CD14-positive monocyte (primary cell): Measurements from ENCODE around the gene BAHCC1. TPM values are rescaled to one million over a fixed set of nuclear protein-coding genes. Genes with fewer than 3 reads are reported as not detected.

Experiments used
- DNase-seq, 3 donors: peaks; one replicate each; pipeline ENCODE4 v3.0.0-alpha.2; 2011 to 2022
- H2AFZ ChIP-seq: 2 replicates; pipeline ENCODE4 v1.6.0; 2012; ENCODE audit warnings: mild to moderate bottlenecking, low read depth, low read length, inconsistent platforms; ENCODE audit not compliant: insufficient read depth, poor library complexity, severe bottlenecking
- H3K27ac ChIP-seq, 2 donors: 1 replicate in 1 of 2; 2 replicates in 1 of 2; pipeline ENCODE4 v1.5.1; 2012 to 2013; ENCODE audit warnings: low read length in 2 of 2, control low read depth in 1 of 2, inconsistent platforms in 1 of 2, low read depth in 1 of 2, mild to moderate bottlenecking in 1 of 2
- H3K27me3 ChIP-seq, 2 donors: one replicate each; pipeline versions ENCODE4 v1.6.0 to v1.6.1; 2011 to 2013; ENCODE audit warnings: low read length in 2 of 2; ENCODE audit not compliant: control insufficient read depth in 2 of 2, insufficient read depth in 2 of 2
- H3K36me3 ChIP-seq, 2 donors: replicated peaks in 1 of 2; 1 replicate in 1 of 2; 2 replicates in 1 of 2; pipeline versions ENCODE4 v1.5.1 to v1.6.1; 2012 to 2013; ENCODE audit warnings: low read length in 2 of 2, control low read depth in 1 of 2, inconsistent platforms in 1 of 2, mild to moderate bottlenecking in 1 of 2; ENCODE audit not compliant: insufficient read depth in 2 of 2, control insufficient read depth in 1 of 2
- H3K4me1 ChIP-seq, 2 donors: 1 replicate in 1 of 2; 2 replicates in 1 of 2; pipeline versions ENCODE4 v1.5.1 to v1.6.1; 2012 to 2013; ENCODE audit warnings: low read length in 2 of 2, control low read depth in 1 of 2, inconsistent platforms in 1 of 2, mild to moderate bottlenecking in 1 of 2, moderate library complexity in 1 of 2; ENCODE audit not compliant: insufficient read depth in 2 of 2, control insufficient read depth in 1 of 2
- H3K4me2 ChIP-seq: replicated peaks from 2 replicates; pipeline ENCODE3; 2012; ENCODE audit warnings: low read length, moderate library complexity, mild to moderate bottlenecking; ENCODE audit not compliant: poor library complexity, severe bottlenecking; ENCODE audit errors: extremely low read depth
- H3K4me3 ChIP-seq, 3 experiments: fragments of 200-600 bp in 1 of 3; sonication (generic) in 1 of 3; replicated peaks in 1 of 3; 1 replicate in 2 of 3; 2 replicates in 1 of 3; pipeline ENCODE4 v1.5.1; 2011 to 2013; ENCODE audit warnings: low read length in 3 of 3, mild to moderate bottlenecking in 3 of 3, control low read depth in 2 of 3, low read depth in 2 of 3, inconsistent platforms in 1 of 3, moderate library complexity in 1 of 3
- H3K79me2 ChIP-seq: 2 replicates; pipeline ENCODE4 v1.6.0; 2012; ENCODE audit warnings: mild to moderate bottlenecking, control low read depth, inconsistent platforms, low read length, moderate library complexity; ENCODE audit not compliant: insufficient read depth
- H3K9ac ChIP-seq: 2 replicates; pipeline ENCODE4 v1.6.0; 2017; ENCODE audit warnings: low read length, mild to moderate bottlenecking; ENCODE audit not compliant: insufficient read depth, poor library complexity, severe bottlenecking
- H3K9me3 ChIP-seq, 2 donors: replicated peaks in 1 of 2; 1 replicate in 1 of 2; 2 replicates in 1 of 2; pipeline versions ENCODE4 v1.5.1 to v1.6.1; 2012 to 2013; ENCODE audit warnings: low read length in 2 of 2, control low read depth in 1 of 2; ENCODE audit not compliant: control insufficient read depth in 1 of 2, insufficient read depth in 1 of 2
- H4K20me1 ChIP-seq: 2 replicates; pipeline ENCODE4 v1.6.0; 2012; ENCODE audit warnings: mild to moderate bottlenecking, low read length, control low read depth, moderate library complexity; ENCODE audit not compliant: insufficient read depth
- H3K27ac Mint-ChIP-seq, 7 donors: one replicate each; pipeline ENCODE4 v1.8.0; 2020; ENCODE audit warnings: mild to moderate bottlenecking in 7 of 7, mixed read lengths in 7 of 7, moderate library complexity in 6 of 7, inconsistent platforms in 2 of 7
- H3K27me3 Mint-ChIP-seq, 3 donors: one replicate each; pipeline ENCODE4 v1.8.0; 2021 to 2022; ENCODE audit warnings: low read depth in 3 of 3, mild to moderate bottlenecking in 3 of 3, mixed read lengths in 3 of 3, moderate library complexity in 3 of 3, inconsistent platforms in 1 of 3
- H3K36me3 Mint-ChIP-seq, 2 donors: one replicate each; pipeline ENCODE4 v1.8.0; 2020; ENCODE audit warnings: mixed read lengths in 2 of 2, inconsistent platforms in 1 of 2, mild to moderate bottlenecking in 1 of 2
- H3K4me1 Mint-ChIP-seq: one replicate; pipeline ENCODE4 v1.8.0; 2020; ENCODE audit warnings: mild to moderate bottlenecking, mixed read lengths
- H3K4me3 Mint-ChIP-seq, 2 donors: one replicate each; pipeline ENCODE4 v1.8.0; 2020; ENCODE audit warnings: mild to moderate bottlenecking in 2 of 2, mixed read lengths in 2 of 2, moderate library complexity in 1 of 2
- H3K9me3 Mint-ChIP-seq, 7 donors: one replicate each; pipeline ENCODE4 v1.8.0; 2020 to 2022; ENCODE audit warnings: mixed read lengths in 7 of 7, mild to moderate bottlenecking in 6 of 7, moderate library complexity in 6 of 7, inconsistent platforms in 2 of 7
- WGBS: methylation state at CpG from one replicate; pipeline ENCODE4 v1.1.5; 2013; ENCODE audit warnings: missing lambda C conversion rate; ENCODE audit not compliant: insufficient coverage; 5-methylcytosine and 5-hydroxymethylcytosine counted together
- intact Hi-C, 2 donors: fragments of 100-400 bp; cut with micrococcal nuclease; formaldehyde crosslinking; loops; one replicate each; pipeline versions ENCODE4 v1.15.0 to v1.15.1; 2023
- polyA plus RNA-seq, 3 donors: library from polyadenylated mRNA; depleted of rRNA in 1 of 3; unstranded in 2 of 3; stranded (reverse) in 1 of 3; fragments of 300-500 nt in 2 of 3; fragments of >200 nt in 1 of 3; fragmentation: Illumina TruSeq in 2 of 3; gene quantifications; 1 replicate in 2 of 3; 2 replicates in 1 of 3; pipeline ENCODE4 v1.2.3, GENCODE V29; 2012 to 2021
- TF ChIP-seq, protein P1 (sequence below): fragments of 200-600 bp; IDR thresholded peaks from one replicate; pipeline ENCODE4 v1.8.0; 2022; ENCODE audit warnings: antibody characterized with exemption, mild to moderate bottlenecking

BAHCC1 gene
- polyA plus RNA-seq, 3 donors: 0.11 to 8.8 (median 0.27) TPM

DNA sequence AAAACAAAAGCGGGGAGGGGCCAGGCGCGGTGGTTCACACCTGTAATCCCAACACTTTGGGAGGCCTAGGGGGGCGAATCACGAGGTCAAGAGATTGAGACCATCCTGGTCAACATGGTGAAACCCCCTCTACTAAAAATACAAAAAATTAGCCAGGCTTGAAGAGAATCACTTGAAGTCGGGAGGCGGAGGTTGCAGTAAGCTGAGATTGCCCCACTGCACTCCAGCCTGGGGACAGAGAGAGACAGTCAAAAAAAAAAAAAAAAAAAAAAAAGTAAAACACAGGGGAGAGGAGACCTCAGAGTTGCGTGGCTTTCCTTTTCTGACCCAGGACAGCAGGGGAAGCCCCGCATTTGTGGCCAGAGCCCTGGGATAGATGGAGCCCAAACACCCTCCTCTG, 97.4 kb downstream of the BAHCC1 start:
- Mint-ChIP-seq H3K27ac (no peak overlapping the region), H3K36me3 (no peaks in the 10 kb centered on the region), H3K4me3 (peak overlapping the region in 1 of 2 donors; percentile 57), H3K27me3 (peaks cover 28 to 58% (median 37%) of the 10 kb centered on the region in 3 donors), H3K9me3 (peaks cover 0 to 2% (median 0%) of the 10 kb centered on the region in 7 donors), H3K4me1 (peaks cover 8% of the 10 kb centered on the region)
- intact Hi-C loops: no loop called here
- 81% methylated on average over 3 of the region's 9 CpGs for WGBS
- Histone ChIP-seq H3K4me2 (no peak overlapping the region), H3K9me3 (no peaks in the 10 kb centered on the region), H3K79me2 (no peaks in the 10 kb centered on the region), H3K4me1 (peaks cover 7 to 13% of the 10 kb centered on the region in 2 donors), H2AFZ (no peak overlapping the region), H3K27me3 (peaks cover 0 to 19% of the 10 kb centered on the region in 2 donors), H3K9ac (no peak overlapping the region), H3K27ac (no peak overlapping the region), H3K36me3 (no peaks in the 10 kb centered on the region), H3K4me3 (no peak overlapping the region), H4K20me1 (no peaks in the 10 kb centered on the region)
- TF ChIP-seq, protein P1, sequence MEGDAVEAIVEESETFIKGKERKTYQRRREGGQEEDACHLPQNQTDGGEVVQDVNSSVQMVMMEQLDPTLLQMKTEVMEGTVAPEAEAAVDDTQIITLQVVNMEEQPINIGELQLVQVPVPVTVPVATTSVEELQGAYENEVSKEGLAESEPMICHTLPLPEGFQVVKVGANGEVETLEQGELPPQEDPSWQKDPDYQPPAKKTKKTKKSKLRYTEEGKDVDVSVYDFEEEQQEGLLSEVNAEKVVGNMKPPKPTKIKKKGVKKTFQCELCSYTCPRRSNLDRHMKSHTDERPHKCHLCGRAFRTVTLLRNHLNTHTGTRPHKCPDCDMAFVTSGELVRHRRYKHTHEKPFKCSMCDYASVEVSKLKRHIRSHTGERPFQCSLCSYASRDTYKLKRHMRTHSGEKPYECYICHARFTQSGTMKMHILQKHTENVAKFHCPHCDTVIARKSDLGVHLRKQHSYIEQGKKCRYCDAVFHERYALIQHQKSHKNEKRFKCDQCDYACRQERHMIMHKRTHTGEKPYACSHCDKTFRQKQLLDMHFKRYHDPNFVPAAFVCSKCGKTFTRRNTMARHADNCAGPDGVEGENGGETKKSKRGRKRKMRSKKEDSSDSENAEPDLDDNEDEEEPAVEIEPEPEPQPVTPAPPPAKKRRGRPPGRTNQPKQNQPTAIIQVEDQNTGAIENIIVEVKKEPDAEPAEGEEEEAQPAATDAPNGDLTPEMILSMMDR: no peak
- DNase-seq: no peak

DNA sequence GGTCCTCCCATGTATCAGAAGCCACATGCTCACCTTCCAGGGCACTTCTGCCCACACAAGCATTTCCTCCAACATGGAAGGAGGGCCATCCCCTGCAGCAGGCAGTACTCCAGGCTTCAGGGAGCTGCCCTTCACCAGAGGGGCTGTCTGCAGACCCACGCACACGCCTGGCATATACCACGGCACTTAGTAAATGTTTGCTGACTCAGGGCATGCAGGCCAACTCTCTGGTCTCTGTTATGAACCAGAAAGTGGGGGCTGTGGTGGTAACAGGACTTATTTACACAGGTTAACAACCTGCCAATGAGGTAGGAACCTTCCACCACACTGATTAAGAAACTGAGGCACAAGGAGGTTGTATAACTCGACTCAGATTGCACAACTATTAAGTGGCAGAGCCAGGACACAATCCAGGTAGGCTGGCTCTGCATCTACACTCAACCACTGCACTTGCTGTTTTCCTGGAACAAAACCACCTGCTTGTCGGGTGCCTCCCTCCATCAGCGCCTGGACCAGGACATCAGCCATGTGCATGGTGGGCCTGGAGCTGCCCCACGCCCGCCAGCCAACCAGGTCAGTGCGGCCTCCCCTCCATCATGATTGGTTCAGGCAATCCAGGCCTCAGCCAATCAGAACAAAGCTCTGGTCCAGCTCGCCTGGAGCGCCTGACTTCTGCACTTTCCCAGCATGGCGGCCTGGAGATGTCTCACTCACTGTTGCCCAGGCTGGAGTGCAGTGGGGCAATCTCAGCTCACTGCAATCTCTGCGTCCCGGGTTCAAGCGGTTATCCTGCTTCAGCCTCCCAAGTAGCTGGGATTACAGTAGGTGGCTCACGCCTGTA, 98.2 kb downstream of the BAHCC1 start:
- TF ChIP-seq, protein P1: no peak
- H3K27ac Mint-ChIP-seq: no peak overlapping the region

More for the DNA sequence above, 98.2 kb downstream of the BAHCC1 start:
- H3K4me1 ChIP-seq: peaks cover 4 to 6% of the 10 kb centered on the region in 2 donors
- WGBS: 91% methylated on average over 15 of the region's 16 CpGs
- intact Hi-C loops: no loop called here
- H3K9me3 ChIP-seq: no peaks in the 10 kb centered on the region
- no peak for DNase-seq
- H3K9me3 Mint-ChIP-seq: peaks cover 0 to 2% (median 0%) of the 10 kb centered on the region in 7 donors
- H3K4me3 Mint-ChIP-seq: peak overlapping the region in 1 of 2 donors; percentile 57
- H3K36me3 ChIP-seq: no peaks in the 10 kb centered on the region
- H4K20me1 ChIP-seq: no peaks in the 10 kb centered on the region
- H3K27me3 Mint-ChIP-seq: peaks cover 33 to 65% (median 42%) of the 10 kb centered on the region in 3 donors
- H3K79me2 ChIP-seq: no peaks in the 10 kb centered on the region
- no peak overlapping the region for H2AFZ ChIP-seq
- H3K4me3 ChIP-seq: no peak overlapping the region
- H3K27me3 ChIP-seq: peaks cover 0 to 19% of the 10 kb centered on the region in 2 donors
- H3K27ac ChIP-seq: no peak overlapping the region
- H3K9ac ChIP-seq: no peak overlapping the region
- H3K36me3 Mint-ChIP-seq: no peaks in the 10 kb centered on the region
- no peak overlapping the region for H3K4me2 ChIP-seq
- H3K4me1 Mint-ChIP-seq: peaks cover 8% of the 10 kb centered on the region
